ENCODE measurements around the gene STXBP5. TPM values are rescaled to one million over a fixed set of nuclear protein-coding genes. Genes with fewer than 3 reads are reported as not detected.

STXBP5 gene
- total RNA-seq, 2 experiments from 2014 or later, result 19.6 to 21.2 TPM

- DNase-seq (no peak), ATAC-seq (no peak)
- no peak overlapping the region for H3K27ac Mint-ChIP-seq
- POLR2A ChIA-PET, result no interaction called here
- no peaks in the 10 kb centered on the region for H3K27me3 Mint-ChIP-seq (ENCODE audit: low read depth)
- H3K4me3 Mint-ChIP-seq, result no peak overlapping the region
- H3K36me3 Mint-ChIP-seq (ENCODE audit: low read depth), result peaks cover 36% of the 10 kb centered on the region
- H3K4me1 Mint-ChIP-seq (ENCODE audit: low read depth), result no peaks in the 10 kb centered on the region
- CTCF ChIA-PET, result no interaction called here
- H3K9me3 Mint-ChIP-seq (ENCODE audit: insufficient read depth), result no peaks in the 10 kb centered on the region
Measured at GRCh38 chr6:147266821-147267220, 62.6 kb downstream of the STXBP5 start.

GRCh38 chr6:147267658-147268057 lies 63.4 kb downstream of the STXBP5 start:
- H3K27ac Mint-ChIP-seq, result no peak overlapping the region
- no peaks in the 10 kb centered on the region for H3K9me3 Mint-ChIP-seq (ENCODE audit: insufficient read depth)
- peaks cover 38% of the 10 kb centered on the region for H3K36me3 Mint-ChIP-seq (ENCODE audit: low read depth)
- ChIA-PET CTCF (no interaction called here), POLR2A (no interaction called here)
- no peaks in the 10 kb centered on the region for H3K27me3 Mint-ChIP-seq (ENCODE audit: low read depth)
- DNase-seq (no peak), ATAC-seq (no peak)
- H3K4me1 Mint-ChIP-seq (ENCODE audit: low read depth), result no peaks in the 10 kb centered on the region
- H3K4me3 Mint-ChIP-seq, result no peak overlapping the region

- CTCF ChIA-PET, result interaction anchor here (0.9 kb wide), 1 partner anchor 20 kb away, joined by 3 read pairs; no protein-coding TSS in a partner anchor
- no peaks in the 10 kb centered on the region for H3K9me3 Mint-ChIP-seq (ENCODE audit: insufficient read depth)
- H3K36me3 Mint-ChIP-seq (ENCODE audit: low read depth), result peaks cover 38% of the 10 kb centered on the region
- no peak overlapping the region for H3K4me3 Mint-ChIP-seq
- H3K27ac Mint-ChIP-seq, result no peak overlapping the region
- ATAC-seq (no peak), DNase-seq (no peak)
- no peaks in the 10 kb centered on the region for H3K4me1 Mint-ChIP-seq (ENCODE audit: low read depth)
- POLR2A ChIA-PET, result interaction anchor here (0.6 kb wide), 1 partner anchor 8 kb away, joined by 3 read pairs; no protein-coding TSS in a partner anchor
- no peaks in the 10 kb centered on the region for H3K27me3 Mint-ChIP-seq (ENCODE audit: low read depth)
Measured at GRCh38 chr6:147268254-147268653, 64.0 kb downstream of the STXBP5 start.

DNA sequence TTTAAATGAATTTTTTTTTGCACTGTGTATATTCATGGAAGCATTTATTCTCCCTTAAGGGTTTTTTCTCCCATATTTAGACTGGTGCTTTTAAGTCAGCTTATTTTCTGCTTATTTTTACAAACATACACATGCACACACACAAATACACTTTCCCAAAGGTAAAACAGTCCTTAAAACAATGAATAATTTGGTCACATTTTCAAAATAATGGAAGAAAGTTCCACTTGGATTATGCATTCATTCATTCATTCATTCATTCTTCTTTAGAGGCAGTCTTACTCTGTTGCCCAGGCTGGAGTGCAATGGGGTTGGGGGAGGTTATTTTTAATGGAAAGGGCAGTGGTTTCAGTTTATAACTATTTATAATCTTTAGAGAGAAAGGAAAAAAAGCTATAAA lies 69.8 kb downstream of the STXBP5 start:
- ChIA-PET CTCF (interaction anchor here (0.7 to 1.4 kb wide), 2 partner anchors 9 to 28 kb away, joined by 3 to 5 read pairs; no protein-coding TSS in a partner anchor), POLR2A (no interaction called here)

DNA sequence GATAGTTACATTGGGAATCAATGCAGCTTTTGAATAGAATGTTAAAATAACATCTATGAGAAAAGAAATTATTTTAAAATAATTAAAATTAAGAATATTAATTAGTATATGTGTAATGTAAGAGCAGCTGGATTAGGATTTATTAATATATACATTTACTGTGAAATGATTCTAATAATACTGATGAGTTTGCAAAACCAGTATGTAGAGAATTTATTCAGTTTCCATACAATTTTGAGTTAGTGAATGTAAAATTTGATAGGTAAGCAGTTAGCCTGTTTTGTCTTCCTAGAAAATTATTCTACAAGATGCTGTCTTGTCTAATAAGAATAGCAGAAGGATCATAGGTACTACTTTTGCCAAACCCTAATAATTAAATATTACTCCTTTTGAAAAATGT lies 70.6 kb downstream of the STXBP5 start:
- H3K9me3 Mint-ChIP-seq (ENCODE audit: insufficient read depth), result peaks cover 5% of the 10 kb centered on the region
- peaks cover 9% of the 10 kb centered on the region for H3K4me1 Mint-ChIP-seq (ENCODE audit: low read depth)
- peaks cover 32% of the 10 kb centered on the region for H3K36me3 Mint-ChIP-seq (ENCODE audit: low read depth)
- no peak overlapping the region for H3K27ac Mint-ChIP-seq
- ChIA-PET POLR2A (no interaction called here), CTCF (interaction anchor here (1.4 kb wide), 1 partner anchor 8 kb away, joined by 5 read pairs; no protein-coding TSS in a partner anchor)
- H3K4me3 Mint-ChIP-seq, result no peak overlapping the region
- ATAC-seq (no peak), DNase-seq (no peak)
- H3K27me3 Mint-ChIP-seq (ENCODE audit: low read depth), result no peaks in the 10 kb centered on the region

More for the DNA sequence above, 69.8 kb downstream of the STXBP5 start:
- Mint-ChIP-seq H3K9me3 (ENCODE audit: insufficient read depth) (peaks cover 5% of the 10 kb centered on the region), H3K4me3 (no peak overlapping the region), H3K27me3 (ENCODE audit: low read depth) (no peaks in the 10 kb centered on the region), H3K36me3 (ENCODE audit: low read depth) (peaks cover 31% of the 10 kb centered on the region), H3K4me1 (ENCODE audit: low read depth) (peaks cover 4% of the 10 kb centered on the region), H3K27ac (no peak overlapping the region)
- ATAC-seq, result no peak
- no peak for DNase-seq

DNA sequence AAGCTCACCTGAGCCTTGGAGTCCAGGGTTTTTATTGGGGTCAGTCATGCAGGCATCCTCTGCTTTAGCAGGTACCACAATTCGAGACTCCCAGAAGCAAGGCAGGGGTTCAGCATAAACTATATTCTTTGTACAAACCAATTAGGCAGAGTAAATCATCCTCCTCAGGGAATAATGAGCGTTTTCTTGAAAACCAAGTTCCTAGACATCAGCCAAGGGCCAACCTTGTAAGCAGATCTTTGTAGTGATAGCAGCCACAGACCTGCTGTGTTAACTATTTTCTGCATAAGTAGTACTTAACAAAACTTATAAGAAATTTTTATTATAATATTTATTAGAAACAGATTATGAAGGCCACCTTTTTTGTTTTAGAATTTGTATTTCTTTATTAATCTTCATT lies 74.7 kb downstream of the STXBP5 start:
- H3K36me3 Mint-ChIP-seq (ENCODE audit: low read depth), result peaks cover 44% of the 10 kb centered on the region
- CTCF ChIA-PET, result no interaction called here

GRCh38 chr6:147279427-147279826 lies 75.2 kb downstream of the STXBP5 start:
- ChIA-PET POLR2A (no interaction called here), CTCF (no interaction called here)
- Mint-ChIP-seq H3K4me3 (no peak overlapping the region), H3K9me3 (ENCODE audit: insufficient read depth) (peaks cover 5% of the 10 kb centered on the region), H3K4me1 (ENCODE audit: low read depth) (peaks cover 13% of the 10 kb centered on the region), H3K36me3 (ENCODE audit: low read depth) (peaks cover 44% of the 10 kb centered on the region), H3K27me3 (ENCODE audit: low read depth) (no peaks in the 10 kb centered on the region), H3K27ac (no peak overlapping the region)
- no peak for DNase-seq
- no peak for ATAC-seq

More for the DNA sequence above, 74.7 kb downstream of the STXBP5 start:
- peaks cover 5% of the 10 kb centered on the region for H3K9me3 Mint-ChIP-seq (ENCODE audit: insufficient read depth)
- H3K4me1 Mint-ChIP-seq (ENCODE audit: low read depth), result peaks cover 11% of the 10 kb centered on the region
- no peaks in the 10 kb centered on the region for H3K27me3 Mint-ChIP-seq (ENCODE audit: low read depth)
- DNase-seq (no peak), ATAC-seq (no peak)
- H3K4me3 Mint-ChIP-seq, result no peak overlapping the region
- no peak overlapping the region for H3K27ac Mint-ChIP-seq
- POLR2A ChIA-PET, result no interaction called here

- H3K36me3 Mint-ChIP-seq (ENCODE audit: low read depth), result peaks cover 41% of the 10 kb centered on the region
- POLR2A ChIA-PET, result interaction anchor here (1.1 kb wide), 1 partner anchor 11 kb away, joined by 3 read pairs; no protein-coding TSS in a partner anchor
- peaks cover 5% of the 10 kb centered on the region for H3K9me3 Mint-ChIP-seq (ENCODE audit: insufficient read depth)
- CTCF ChIA-PET, result interaction anchor here (1.4 kb wide), 1 partner anchor 8 kb away, joined by 5 read pairs; no protein-coding TSS in a partner anchor
- peaks cover 18% of the 10 kb centered on the region for H3K4me1 Mint-ChIP-seq (ENCODE audit: low read depth)
- DNase-seq (no peak), ATAC-seq (no peak)
- no peak overlapping the region for H3K27ac Mint-ChIP-seq
- no peak overlapping the region for H3K4me3 Mint-ChIP-seq
- no peaks in the 10 kb centered on the region for H3K27me3 Mint-ChIP-seq (ENCODE audit: low read depth)
Measured at GRCh38 chr6:147281895-147282565, 77.8 kb downstream of the STXBP5 start.

GRCh38 chr6:147282566-147282959 lies 78.3 kb downstream of the STXBP5 start:
- Mint-ChIP-seq H3K4me3 (no peak overlapping the region), H3K9me3 (ENCODE audit: insufficient read depth) (peaks cover 5% of the 10 kb centered on the region), H3K27ac (no peak overlapping the region), H3K27me3 (ENCODE audit: low read depth) (no peaks in the 10 kb centered on the region), H3K36me3 (ENCODE audit: low read depth) (peaks cover 37% of the 10 kb centered on the region), H3K4me1 (ENCODE audit: low read depth) (peaks cover 18% of the 10 kb centered on the region)
- DNase-seq (no peak), ATAC-seq (no peak)
- ChIA-PET POLR2A (interaction anchor here (1.1 kb wide), 1 partner anchor 11 kb away, joined by 3 read pairs; no protein-coding TSS in a partner anchor), CTCF (interaction anchor here (1.4 kb wide), 1 partner anchor 9 kb away, joined by 5 read pairs; no protein-coding TSS in a partner anchor)

DNA sequence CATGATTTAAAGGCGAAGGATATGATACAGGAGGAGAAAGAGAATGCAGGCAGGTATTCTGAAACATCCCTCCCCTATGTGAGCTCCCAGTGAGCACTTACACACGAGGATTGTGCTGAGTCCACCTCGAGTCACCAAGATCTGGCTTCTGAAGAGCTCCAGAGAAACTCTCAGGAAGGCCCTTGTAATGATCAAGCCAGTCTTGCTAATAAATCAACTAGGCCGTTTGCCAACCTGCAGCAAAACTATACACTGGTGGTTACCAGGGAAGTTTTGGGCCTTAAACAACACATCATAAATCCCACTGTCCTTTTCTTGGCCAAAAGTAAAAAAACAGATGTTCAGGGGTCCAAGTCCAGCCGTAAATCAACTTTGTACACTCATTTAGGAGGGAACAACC lies 79.2 kb downstream of the STXBP5 start:
- ChIA-PET POLR2A (no interaction called here), CTCF (interaction anchor here (1.4 kb wide), 1 partner anchor 9 kb away, joined by 5 read pairs; no protein-coding TSS in a partner anchor)

GRCh38 chr6:147285087-147285855 lies 81.1 kb downstream of the STXBP5 start:
- Mint-ChIP-seq H3K9me3 (ENCODE audit: insufficient read depth) (no peaks in the 10 kb centered on the region), H3K27ac (no peak overlapping the region), H3K4me3 (no peak overlapping the region), H3K27me3 (ENCODE audit: low read depth) (no peaks in the 10 kb centered on the region), H3K4me1 (ENCODE audit: low read depth) (peaks cover 8% of the 10 kb centered on the region), H3K36me3 (ENCODE audit: low read depth) (peaks cover 20% of the 10 kb centered on the region)
- ATAC-seq (no peak), DNase-seq (no peak)
- CTCF ChIA-PET, result interaction anchor here (1.0 to 1.4 kb wide), 2 partner anchors 428 to 429 kb away, joined by 4 read pairs; no protein-coding TSS in a partner anchor
- POLR2A ChIA-PET, result no interaction called here

More for the DNA sequence above, 79.2 kb downstream of the STXBP5 start:
- Mint-ChIP-seq H3K4me3 (no peak overlapping the region), H3K9me3 (ENCODE audit: insufficient read depth) (peaks cover 4% of the 10 kb centered on the region), H3K4me1 (ENCODE audit: low read depth) (peaks cover 17% of the 10 kb centered on the region), H3K36me3 (ENCODE audit: low read depth) (peaks cover 32% of the 10 kb centered on the region), H3K27me3 (ENCODE audit: low read depth) (no peaks in the 10 kb centered on the region), H3K27ac (no peak overlapping the region)
- DNase-seq, result no peak
- no peak for ATAC-seq

DNA sequence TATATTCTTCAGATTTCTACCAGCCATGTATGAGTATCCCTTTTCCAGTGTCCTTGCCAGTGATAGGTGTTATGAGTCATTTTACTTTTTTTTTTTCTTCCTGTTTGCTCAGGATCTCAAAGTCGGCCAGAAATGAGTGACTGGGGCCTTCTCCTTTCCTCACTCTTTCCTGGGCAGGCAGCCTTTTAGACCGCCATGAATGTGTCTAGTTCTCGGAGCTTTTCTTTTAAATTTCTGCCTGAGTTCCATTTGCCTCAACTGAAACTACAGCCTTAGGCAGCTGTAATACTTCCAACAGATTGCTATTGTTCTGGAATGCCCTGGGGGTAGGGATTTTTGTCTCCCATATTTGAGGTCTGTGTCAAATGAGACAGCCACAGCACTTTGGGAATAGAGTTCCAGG lies 83.7 kb downstream of the STXBP5 start:
- ATAC-seq (no peak), DNase-seq (no peak)
- no peak overlapping the region for H3K27ac Mint-ChIP-seq
- H3K36me3 Mint-ChIP-seq (ENCODE audit: low read depth), result peaks cover 2% of the 10 kb centered on the region
- no peaks in the 10 kb centered on the region for H3K9me3 Mint-ChIP-seq (ENCODE audit: insufficient read depth)
- ChIA-PET POLR2A (no interaction called here), CTCF (no interaction called here)
- H3K4me1 Mint-ChIP-seq (ENCODE audit: low read depth), result peaks cover 6% of the 10 kb centered on the region
- H3K27me3 Mint-ChIP-seq (ENCODE audit: low read depth), result no peaks in the 10 kb centered on the region
- H3K4me3 Mint-ChIP-seq, result no peak overlapping the region
